WTC11 (cell line): ENCODE data around the gene TOPAZ1. TPM values are rescaled to one million over a fixed set of nuclear protein-coding genes. Genes with fewer than 3 reads are reported as not detected.

Experiments used
- ATAC-seq: fragments of 200-7000 bp; cut with Tn5 transposase; 2 replicates; pipeline ENCODE4 v1.10.0; 2021; ENCODE audit warnings: mild to moderate bottlenecking, moderate library complexity
- CTCF ChIA-PET: fragments of 300-600 bp; sonication (Branson Sonifier 250); formaldehyde crosslinking; loops from one replicate; lab custom pipeline; 2021; ENCODE audit warnings: antibody characterized with exemption; lab: Charles Lee
- POLR2A ChIA-PET: fragments of 350-600 bp; sonication (Branson Sonifier 250); formaldehyde crosslinking; loops from one replicate; lab custom pipeline; 2021; ENCODE audit warnings: antibody characterized with exemption; lab: Charles Lee
- DNase-seq: peaks from one replicate; pipeline ENCODE4 v3.0.0; 2021; ENCODE audit warnings: low spot score
- H3K27ac Mint-ChIP-seq: 2 replicates; pipeline ENCODE4 v1.8.0; 2021; ENCODE audit warnings: mixed read lengths
- H3K27me3 Mint-ChIP-seq: 2 replicates; pipeline ENCODE4 v1.8.0; 2021; ENCODE audit warnings: low read depth, mild to moderate bottlenecking, moderate library complexity, mixed read lengths
- H3K36me3 Mint-ChIP-seq: 2 replicates; pipeline ENCODE4 v1.8.0; 2021; ENCODE audit warnings: mixed read lengths
- H3K4me1 Mint-ChIP-seq: 2 replicates; pipeline ENCODE4 v1.8.0; 2022; ENCODE audit warnings: mixed read lengths
- H3K4me3 Mint-ChIP-seq: 2 replicates; pipeline ENCODE4 v1.8.0; 2021; ENCODE audit warnings: mild to moderate bottlenecking, moderate library complexity, mixed read lengths
- H3K9me3 Mint-ChIP-seq: 2 replicates; pipeline ENCODE4 v1.8.0; 2021; ENCODE audit warnings: mixed read lengths
- ATF1 ChIP-seq: sonication (generic); formaldehyde crosslinking; IDR thresholded peaks from 2 replicates; pipeline ENCODE4 v1.8.1; 2023; ENCODE audit warnings: mild to moderate bottlenecking, moderate library complexity, missing genetic modification reagents
- FOXP1 ChIP-seq: sonication (generic); formaldehyde crosslinking; IDR thresholded peaks from 2 replicates; pipeline ENCODE4 v1.8.0; 2022; ENCODE audit warnings: missing genetic modification reagents, mild to moderate bottlenecking, moderate library complexity, borderline replicate concordance
- GABPB1 ChIP-seq: sonication (generic); formaldehyde crosslinking; IDR thresholded peaks from 2 replicates; pipeline ENCODE4 v1.8.1; 2023; ENCODE audit warnings: mild to moderate bottlenecking, missing genetic modification reagents
- GRHL2 ChIP-seq: fragments of 250-450 bp; sonication (Bioruptor Pico); IDR thresholded peaks from 2 replicates; pipeline ENCODE4 v1.8.0; 2022; ENCODE audit warnings: mild to moderate bottlenecking, moderate library complexity; ENCODE audit not compliant: insufficient replicate concordance, severe bottlenecking
- HMGA2 ChIP-seq: fragments of 250-450 bp; sonication (Bioruptor Pico); IDR thresholded peaks from 2 replicates; pipeline ENCODE4 v1.4.0; 2021; ENCODE audit warnings: mild to moderate bottlenecking, moderate library complexity
- MXD4 ChIP-seq: fragments of 250-450 bp; sonication (Bioruptor Pico); IDR thresholded peaks from 2 replicates; pipeline ENCODE4 v1.8.0; 2021; ENCODE audit warnings: mild to moderate bottlenecking, moderate library complexity, borderline replicate concordance
- NFE2L1 ChIP-seq: sonication (generic); formaldehyde crosslinking; IDR thresholded peaks from 2 replicates; pipeline ENCODE4 v1.8.1; 2023; ENCODE audit warnings: missing genetic modification reagents
- OVOL2 ChIP-seq: fragments of 250-450 bp; sonication (Bioruptor Pico); IDR thresholded peaks from 2 replicates; pipeline ENCODE4 v1.9.0; 2021; ENCODE audit warnings: mild to moderate bottlenecking, borderline replicate concordance
- SOX15 ChIP-seq: fragments of 250-450 bp; sonication (Bioruptor Pico); IDR thresholded peaks from 2 replicates; pipeline ENCODE4 v1.9.0; 2021; ENCODE audit warnings: mild to moderate bottlenecking
- ZBTB21 ChIP-seq: sonication (generic); formaldehyde crosslinking; IDR thresholded peaks from 2 replicates; pipeline ENCODE4 v1.8.1; 2023; ENCODE audit warnings: mild to moderate bottlenecking, missing genetic modification reagents, borderline replicate concordance
- ZNF423 ChIP-seq: fragments of 250-450 bp; sonication (Bioruptor Pico); IDR thresholded peaks from 2 replicates; pipeline ENCODE4 v2.1.2; 2022; ENCODE audit warnings: mild to moderate bottlenecking, moderate library complexity
- total RNA-seq: library from RNA; stranded (reverse); gene quantifications from 3 replicates; pipeline ENCODE4 v1.2.3, GENCODE V29; 2021
- TF ChIP-seq, protein P1 (sequence below): sonication (generic); formaldehyde crosslinking; conservative IDR thresholded peaks from 2 replicates; pipeline ENCODE4 v1.8.1; 2022; ENCODE audit warnings: mild to moderate bottlenecking, missing genetic modification reagents
- TF ChIP-seq, protein P2 (sequence below): sonication (generic); formaldehyde crosslinking; IDR thresholded peaks from 2 replicates; pipeline ENCODE4 v1.8.1; 2022; ENCODE audit warnings: low read depth, missing genetic modification reagents, borderline replicate concordance
- TF ChIP-seq, protein P3 (sequence below): sonication (generic); formaldehyde crosslinking; IDR thresholded peaks from 2 replicates; pipeline ENCODE4 v1.8.0; 2022; ENCODE audit warnings: missing genetic modification reagents
- TF ChIP-seq, protein P4 (sequence below): fragments of 200-600 bp; IDR thresholded peaks from 2 replicates; pipeline ENCODE4 v1.8.0; 2022; ENCODE audit warnings: antibody characterized with exemption
- TF ChIP-seq, protein P5 (sequence below): sonication (generic); formaldehyde crosslinking; IDR thresholded peaks from 2 replicates; pipeline ENCODE4 v1.8.0; 2022; ENCODE audit warnings: mild to moderate bottlenecking, missing genetic modification reagents
- TF ChIP-seq, protein P6 (sequence below): sonication (generic); formaldehyde crosslinking; IDR thresholded peaks from 2 replicates; pipeline ENCODE4 v1.8.1; 2023; ENCODE audit warnings: mild to moderate bottlenecking, missing genetic modification reagents, moderate library complexity
- TF ChIP-seq, protein P7 (sequence below): fragments of 250-450 bp; sonication (Bioruptor Pico); IDR thresholded peaks from 2 replicates; pipeline ENCODE4 v1.9.0; 2021; ENCODE audit warnings: moderate library complexity, mild to moderate bottlenecking, inconsistent platforms, borderline replicate concordance

Gene TOPAZ1
- total RNA-seq, 1 experiment from 2014 or later = not detected

DNA sequence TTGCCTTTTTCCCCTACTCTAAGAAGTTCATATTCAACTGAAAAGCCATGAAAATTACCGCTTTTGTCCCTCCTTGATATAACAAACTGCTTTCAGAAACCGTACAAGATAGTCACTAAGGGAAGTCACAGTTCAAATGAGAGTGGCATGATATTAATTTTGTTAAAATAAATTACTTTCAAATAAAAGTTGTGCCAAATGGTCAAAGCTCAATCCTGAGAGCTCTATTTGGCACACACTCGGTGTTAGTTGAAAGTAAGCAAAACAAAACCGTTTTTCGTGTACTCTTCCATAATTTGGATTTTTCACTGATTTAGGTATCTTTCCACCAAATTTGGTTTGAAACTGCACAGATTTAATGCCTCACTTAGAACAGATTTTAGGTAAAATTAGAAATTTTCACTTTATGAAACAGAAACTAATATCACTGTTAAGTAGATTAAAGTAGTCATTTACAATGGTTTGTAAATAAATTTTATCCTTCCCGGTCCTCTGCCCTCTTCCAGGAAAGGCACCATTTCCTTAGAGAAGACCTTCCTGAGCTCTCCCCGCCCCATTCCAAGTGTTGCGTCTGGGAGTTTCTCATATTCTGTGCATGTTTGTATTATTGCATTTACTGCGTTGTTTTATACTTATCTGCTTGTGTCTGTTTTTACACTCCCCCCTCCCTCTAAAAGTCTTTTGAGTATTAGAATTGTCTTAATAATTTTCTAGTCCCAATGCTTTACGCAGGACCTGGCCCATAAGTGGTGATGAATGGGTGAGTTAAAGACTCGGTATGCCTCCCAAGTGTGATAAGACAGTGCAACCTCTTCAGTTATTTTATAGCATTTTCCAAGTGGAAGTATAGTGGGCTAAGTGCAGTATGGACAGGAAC lies 97.7 kb downstream of the TOPAZ1 start:
- Mint-ChIP-seq H3K27me3 (0 out of 2 replicates have a peak, but pooled peaks cover 1% of the 10 kb centered on the region), H3K9me3 (peaks cover 3% of the 10 kb centered on the region; the same call in 1 of the 2 replicates), H3K4me1 (peaks cover 19% of the 10 kb centered on the region), H3K4me3 (peak overlapping the region; percentile 84), H3K27ac (peak overlapping the region; percentile 97), H3K36me3 (no peaks in the 10 kb centered on the region)
- CTCF ChIA-PET = interaction anchor here (1.1 to 1.6 kb wide), 2 partner anchors 16 to 84 kb away, joined by 3 to 5 read pairs; no protein-coding TSS in a partner anchor
- no peak for ATAC-seq
- DNase-seq = no peak
- no peak for TF ChIP-seq MXD4 (CRISPR knock-in tag)
- no peak for TF ChIP-seq GRHL2
- no peak for TF ChIP-seq ATF1 (CRISPR knock-in tag)
- no peak for TF ChIP-seq HMGA2 (CRISPR knock-in tag)
- TF ChIP-seq, protein P1, sequence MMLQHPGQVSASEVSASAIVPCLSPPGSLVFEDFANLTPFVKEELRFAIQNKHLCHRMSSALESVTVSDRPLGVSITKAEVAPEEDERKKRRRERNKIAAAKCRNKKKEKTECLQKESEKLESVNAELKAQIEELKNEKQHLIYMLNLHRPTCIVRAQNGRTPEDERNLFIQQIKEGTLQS (CRISPR knock-in tag) = no peak
- TF ChIP-seq, protein P2, sequence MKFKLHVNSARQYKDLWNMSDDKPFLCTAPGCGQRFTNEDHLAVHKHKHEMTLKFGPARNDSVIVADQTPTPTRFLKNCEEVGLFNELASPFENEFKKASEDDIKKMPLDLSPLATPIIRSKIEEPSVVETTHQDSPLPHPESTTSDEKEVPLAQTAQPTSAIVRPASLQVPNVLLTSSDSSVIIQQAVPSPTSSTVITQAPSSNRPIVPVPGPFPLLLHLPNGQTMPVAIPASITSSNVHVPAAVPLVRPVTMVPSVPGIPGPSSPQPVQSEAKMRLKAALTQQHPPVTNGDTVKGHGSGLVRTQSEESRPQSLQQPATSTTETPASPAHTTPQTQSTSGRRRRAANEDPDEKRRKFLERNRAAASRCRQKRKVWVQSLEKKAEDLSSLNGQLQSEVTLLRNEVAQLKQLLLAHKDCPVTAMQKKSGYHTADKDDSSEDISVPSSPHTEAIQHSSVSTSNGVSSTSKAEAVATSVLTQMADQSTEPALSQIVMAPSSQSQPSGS (CRISPR knock-in tag) = no peak
- TF ChIP-seq, protein P3, sequence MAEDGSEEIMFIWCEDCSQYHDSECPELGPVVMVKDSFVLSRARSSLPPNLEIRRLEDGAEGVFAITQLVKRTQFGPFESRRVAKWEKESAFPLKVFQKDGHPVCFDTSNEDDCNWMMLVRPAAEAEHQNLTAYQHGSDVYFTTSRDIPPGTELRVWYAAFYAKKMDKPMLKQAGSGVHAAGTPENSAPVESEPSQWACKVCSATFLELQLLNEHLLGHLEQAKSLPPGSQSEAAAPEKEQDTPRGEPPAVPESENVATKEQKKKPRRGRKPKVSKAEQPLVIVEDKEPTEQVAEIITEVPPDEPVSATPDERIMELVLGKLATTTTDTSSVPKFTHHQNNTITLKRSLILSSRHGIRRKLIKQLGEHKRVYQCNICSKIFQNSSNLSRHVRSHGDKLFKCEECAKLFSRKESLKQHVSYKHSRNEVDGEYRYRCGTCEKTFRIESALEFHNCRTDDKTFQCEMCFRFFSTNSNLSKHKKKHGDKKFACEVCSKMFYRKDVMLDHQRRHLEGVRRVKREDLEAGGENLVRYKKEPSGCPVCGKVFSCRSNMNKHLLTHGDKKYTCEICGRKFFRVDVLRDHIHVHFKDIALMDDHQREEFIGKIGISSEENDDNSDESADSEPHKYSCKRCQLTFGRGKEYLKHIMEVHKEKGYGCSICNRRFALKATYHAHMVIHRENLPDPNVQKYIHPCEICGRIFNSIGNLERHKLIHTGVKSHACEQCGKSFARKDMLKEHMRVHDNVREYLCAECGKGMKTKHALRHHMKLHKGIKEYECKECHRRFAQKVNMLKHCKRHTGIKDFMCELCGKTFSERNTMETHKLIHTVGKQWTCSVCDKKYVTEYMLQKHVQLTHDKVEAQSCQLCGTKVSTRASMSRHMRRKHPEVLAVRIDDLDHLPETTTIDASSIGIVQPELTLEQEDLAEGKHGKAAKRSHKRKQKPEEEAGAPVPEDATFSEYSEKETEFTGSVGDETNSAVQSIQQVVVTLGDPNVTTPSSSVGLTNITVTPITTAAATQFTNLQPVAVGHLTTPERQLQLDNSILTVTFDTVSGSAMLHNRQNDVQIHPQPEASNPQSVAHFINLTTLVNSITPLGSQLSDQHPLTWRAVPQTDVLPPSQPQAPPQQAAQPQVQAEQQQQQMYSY (CRISPR knock-in tag) = no peak
- TF ChIP-seq, protein P4, sequence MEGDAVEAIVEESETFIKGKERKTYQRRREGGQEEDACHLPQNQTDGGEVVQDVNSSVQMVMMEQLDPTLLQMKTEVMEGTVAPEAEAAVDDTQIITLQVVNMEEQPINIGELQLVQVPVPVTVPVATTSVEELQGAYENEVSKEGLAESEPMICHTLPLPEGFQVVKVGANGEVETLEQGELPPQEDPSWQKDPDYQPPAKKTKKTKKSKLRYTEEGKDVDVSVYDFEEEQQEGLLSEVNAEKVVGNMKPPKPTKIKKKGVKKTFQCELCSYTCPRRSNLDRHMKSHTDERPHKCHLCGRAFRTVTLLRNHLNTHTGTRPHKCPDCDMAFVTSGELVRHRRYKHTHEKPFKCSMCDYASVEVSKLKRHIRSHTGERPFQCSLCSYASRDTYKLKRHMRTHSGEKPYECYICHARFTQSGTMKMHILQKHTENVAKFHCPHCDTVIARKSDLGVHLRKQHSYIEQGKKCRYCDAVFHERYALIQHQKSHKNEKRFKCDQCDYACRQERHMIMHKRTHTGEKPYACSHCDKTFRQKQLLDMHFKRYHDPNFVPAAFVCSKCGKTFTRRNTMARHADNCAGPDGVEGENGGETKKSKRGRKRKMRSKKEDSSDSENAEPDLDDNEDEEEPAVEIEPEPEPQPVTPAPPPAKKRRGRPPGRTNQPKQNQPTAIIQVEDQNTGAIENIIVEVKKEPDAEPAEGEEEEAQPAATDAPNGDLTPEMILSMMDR = no peak
- POLR2A ChIA-PET = interaction anchor here (1.6 kb wide), 1 partner anchor 422 kb away, joined by 5 read pairs; the partner anchor contains the start of genes KIAA1143 and KIF15

DNA sequence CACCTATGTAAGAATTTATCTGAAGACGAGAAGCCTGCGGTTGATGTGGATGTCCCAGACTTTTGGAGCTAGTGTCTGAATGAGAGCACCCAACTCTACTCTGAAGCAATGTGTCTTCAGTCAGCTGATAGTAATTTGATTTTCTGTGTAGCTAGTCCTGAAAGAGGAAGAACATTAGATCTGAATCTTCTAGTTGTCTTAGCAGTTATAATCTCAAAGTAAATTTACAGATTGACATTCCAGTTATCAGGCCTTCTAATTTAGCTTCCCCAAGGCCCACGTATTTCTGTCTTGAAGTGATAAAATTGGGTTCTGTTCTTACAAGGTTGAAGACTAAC lies 98.3 kb downstream of the TOPAZ1 start:
- POLR2A ChIA-PET = no interaction called here
- DNase-seq = no peak
- H3K4me3 Mint-ChIP-seq = peak overlapping the region; percentile 84
- peaks cover 5% of the 10 kb centered on the region; the same call in 1 of the 2 replicates for H3K9me3 Mint-ChIP-seq
- CTCF ChIA-PET = no interaction called here
- H3K27ac Mint-ChIP-seq = peak overlapping the region; percentile 44; the same call in 1 of the 2 replicates
- peaks cover 19% of the 10 kb centered on the region for H3K4me1 Mint-ChIP-seq
- no peak for ATAC-seq
- H3K27me3 Mint-ChIP-seq = no peaks in the 10 kb centered on the region
- no peak for TF ChIP-seq ZNF423 (CRISPR knock-in tag)
- TF ChIP-seq FOXP1 (CRISPR knock-in tag) = no peak
- TF ChIP-seq, protein P5, sequence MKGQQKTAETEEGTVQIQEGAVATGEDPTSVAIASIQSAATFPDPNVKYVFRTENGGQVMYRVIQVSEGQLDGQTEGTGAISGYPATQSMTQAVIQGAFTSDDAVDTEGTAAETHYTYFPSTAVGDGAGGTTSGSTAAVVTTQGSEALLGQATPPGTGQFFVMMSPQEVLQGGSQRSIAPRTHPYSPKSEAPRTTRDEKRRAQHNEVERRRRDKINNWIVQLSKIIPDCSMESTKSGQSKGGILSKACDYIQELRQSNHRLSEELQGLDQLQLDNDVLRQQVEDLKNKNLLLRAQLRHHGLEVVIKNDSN = no peak
- TF ChIP-seq SOX15 (CRISPR knock-in tag) = no peak
- TF ChIP-seq, protein P6, sequence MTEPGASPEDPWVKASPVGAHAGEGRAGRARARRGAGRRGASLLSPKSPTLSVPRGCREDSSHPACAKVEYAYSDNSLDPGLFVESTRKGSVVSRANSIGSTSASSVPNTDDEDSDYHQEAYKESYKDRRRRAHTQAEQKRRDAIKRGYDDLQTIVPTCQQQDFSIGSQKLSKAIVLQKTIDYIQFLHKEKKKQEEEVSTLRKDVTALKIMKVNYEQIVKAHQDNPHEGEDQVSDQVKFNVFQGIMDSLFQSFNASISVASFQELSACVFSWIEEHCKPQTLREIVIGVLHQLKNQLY (CRISPR knock-in tag) = no peak
- no peak for TF ChIP-seq OVOL2
- no peak for TF ChIP-seq GABPB1 (CRISPR knock-in tag)
- TF ChIP-seq, protein P7, sequence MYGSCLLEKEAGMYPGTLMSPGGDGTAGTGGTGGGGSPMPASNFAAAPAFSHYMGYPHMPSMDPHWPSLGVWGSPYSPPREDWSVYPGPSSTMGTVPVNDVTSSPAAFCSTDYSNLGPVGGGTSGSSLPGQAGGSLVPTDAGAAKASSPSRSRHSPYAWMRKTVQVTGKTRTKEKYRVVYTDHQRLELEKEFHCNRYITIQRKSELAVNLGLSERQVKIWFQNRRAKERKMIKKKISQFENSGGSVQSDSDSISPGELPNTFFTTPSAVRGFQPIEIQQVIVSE (CRISPR knock-in tag) = no peak
- no peak for TF ChIP-seq ZBTB21 (CRISPR knock-in tag)
- no peak for TF ChIP-seq NFE2L1
- no peaks in the 10 kb centered on the region for H3K36me3 Mint-ChIP-seq
